Measurements from ENCODE around the gene OOSP4A. TPM values are rescaled to one million over a fixed set of nuclear protein-coding genes. Genes with fewer than 3 reads are reported as not detected.

OOSP4A gene
- total RNA-seq, 1 donor from 2014 or later = not detected

GRCh38 chr11:59938132-59938531 lies 25.7 kb upstream of the OOSP4A start, which contains the start of gene OOSP1:
Gene OOSP1 (plus strand): TSS chr11:59938432. CDS start chr11:59938455, 23 bp downstream.
- intact Hi-C loops (cut with micrococcal nuclease) = no loop called here
- no peak for ATAC-seq (ENCODE audit: low read depth)
- CTCF ChIA-PET = no interaction called here
- TF ChIP-seq CTCF (IDR thresholded peaks at IDR 0.05) = no peak
- Mint-ChIP-seq H3K4me3 (no peak within 1 kb of the TSS), H3K27me3 (peaks cover 6% of the 10 kb centered on the region), H3K9me3 (peaks cover 2% of the 10 kb centered on the region), H3K36me3 (ENCODE audit: low read depth) (no peaks in the 10 kb centered on the region), H3K4me1 (no peaks in the 10 kb centered on the region), H3K27ac (no peak within 1 kb of the TSS)
- DNase-seq = no peak
- POLR2A ChIA-PET = no interaction called here

DNA sequence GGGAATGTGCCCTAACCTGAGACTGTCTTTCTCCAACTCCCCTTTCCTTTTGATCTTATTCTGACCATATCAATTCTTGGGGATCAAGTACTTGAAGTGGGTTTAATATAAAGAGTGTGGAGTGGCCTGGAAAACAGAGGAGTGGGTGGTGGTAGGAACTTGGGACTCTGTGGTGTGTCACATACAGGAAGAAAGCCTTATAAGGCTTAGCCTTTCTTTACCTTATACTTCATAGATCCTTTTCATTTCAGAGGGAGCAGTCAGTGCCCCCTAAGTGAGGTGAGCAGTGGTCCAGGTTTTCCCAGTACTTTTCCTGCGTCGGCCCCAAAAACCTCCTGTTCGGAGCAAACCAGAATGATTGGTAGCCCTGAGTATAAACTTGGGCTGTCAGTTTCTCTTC lies 25.1 kb upstream of the OOSP4A start:
- intact Hi-C loops (cut with micrococcal nuclease) = no loop called here
- ATAC-seq (ENCODE audit: low read depth) = no peak
- H3K27me3 Mint-ChIP-seq = peaks cover 6% of the 10 kb centered on the region
- CTCF ChIA-PET = no interaction called here
- no peak overlapping the region for H3K4me3 Mint-ChIP-seq
- H3K27ac Mint-ChIP-seq = no peak overlapping the region
- peaks cover 2% of the 10 kb centered on the region for H3K9me3 Mint-ChIP-seq
- no peak for TF ChIP-seq CTCF (IDR thresholded peaks at IDR 0.05)
- POLR2A ChIA-PET = no interaction called here
- DNase-seq = no peak
- no peaks in the 10 kb centered on the region for H3K4me1 Mint-ChIP-seq
- H3K36me3 Mint-ChIP-seq (ENCODE audit: low read depth) = no peaks in the 10 kb centered on the region

DNA sequence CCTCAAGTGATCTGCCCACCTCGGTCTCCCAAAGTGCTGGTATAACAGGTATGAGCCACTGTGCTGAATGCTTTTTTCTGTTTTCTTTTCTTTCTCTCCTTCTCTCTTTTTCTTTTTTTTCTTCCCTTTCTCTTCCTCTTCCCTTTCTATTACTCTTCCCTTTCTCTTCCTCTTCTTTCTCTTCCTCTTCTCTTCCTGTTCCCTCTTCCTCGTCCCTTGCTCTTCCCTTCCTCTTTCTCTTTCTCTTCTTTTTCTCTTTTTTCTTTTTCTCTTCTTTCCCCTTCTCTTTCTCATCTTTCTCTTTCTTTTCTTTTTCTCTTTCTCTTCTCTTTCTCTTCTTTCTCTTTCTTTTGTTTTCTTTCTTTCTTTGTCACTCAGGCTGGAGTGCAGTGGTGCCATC lies 24.4 kb upstream of the OOSP4A start:
- Mint-ChIP-seq H3K4me3 (no peak overlapping the region), H3K9me3 (peaks cover 2% of the 10 kb centered on the region), H3K4me1 (no peaks in the 10 kb centered on the region), H3K27me3 (peaks cover 12% of the 10 kb centered on the region), H3K27ac (no peak overlapping the region), H3K36me3 (ENCODE audit: low read depth) (no peaks in the 10 kb centered on the region)
- CTCF ChIA-PET = no interaction called here
- intact Hi-C loops (cut with micrococcal nuclease) = no loop called here
- POLR2A ChIA-PET = no interaction called here
- DNase-seq (no peak), ATAC-seq (ENCODE audit: low read depth) (no peak)
- no peak for TF ChIP-seq CTCF (IDR thresholded peaks at IDR 0.05)

DNA sequence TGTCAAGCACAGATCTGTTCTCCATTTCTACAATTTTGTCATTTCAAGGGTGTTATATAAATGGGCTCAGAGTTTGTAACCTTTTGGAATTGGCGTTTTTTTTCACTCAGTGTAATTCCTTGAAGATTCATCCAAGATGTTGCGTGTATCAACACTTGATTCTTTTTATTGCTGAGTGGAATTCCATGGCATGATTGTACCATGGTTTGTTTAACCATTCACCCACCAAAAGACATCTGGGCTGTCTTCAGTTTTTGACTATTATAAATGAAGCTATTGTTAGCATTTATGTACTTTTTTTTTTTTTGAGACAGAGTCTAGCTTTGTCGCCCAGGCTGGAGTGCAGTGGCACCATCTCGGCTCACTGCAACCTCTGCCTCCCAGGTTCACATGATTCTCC lies 22.7 kb upstream of the OOSP4A start:
- no peak for DNase-seq

DNA sequence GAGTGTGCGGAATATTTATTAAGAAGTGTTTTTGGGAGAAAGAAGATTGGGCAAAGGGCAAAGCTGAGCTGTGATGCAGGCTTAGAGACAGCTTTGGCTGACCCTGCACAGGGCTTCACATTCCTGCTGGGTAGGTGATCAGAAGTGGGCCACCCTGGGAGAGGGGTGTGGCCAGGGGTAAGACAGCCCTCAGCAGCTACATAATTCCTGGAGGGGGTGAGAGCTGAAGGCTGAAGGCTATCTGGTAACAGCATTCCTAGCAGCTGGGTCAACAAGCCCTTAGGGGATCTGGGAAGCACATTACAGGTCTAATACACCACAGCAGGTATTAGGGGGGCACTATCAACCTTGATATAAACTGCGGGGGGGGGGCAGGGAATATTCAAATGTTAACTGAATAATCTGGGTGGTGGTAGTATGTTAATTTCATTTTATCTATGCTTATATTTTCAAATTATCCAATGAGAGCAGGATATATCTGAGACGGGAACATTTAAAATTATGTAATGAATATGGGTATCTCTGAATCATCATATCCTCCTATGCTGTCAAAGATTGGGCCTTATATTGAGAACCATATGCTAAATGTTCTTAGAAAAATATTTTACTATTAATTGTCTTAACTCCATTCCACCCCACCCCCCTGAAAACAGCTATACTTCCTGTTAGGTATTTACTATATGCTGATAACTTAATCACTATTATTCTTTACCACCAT lies 19.7 kb upstream of the OOSP4A start:
- intact Hi-C loops (cut with micrococcal nuclease) = no loop called here
- ATAC-seq (ENCODE audit: low read depth) (no peak), DNase-seq (no peak)
- Mint-ChIP-seq H3K27me3 (peaks cover 20% of the 10 kb centered on the region), H3K27ac (no peak overlapping the region), H3K9me3 (peaks cover under 1% of the 10 kb centered on the region), H3K4me3 (no peak overlapping the region), H3K4me1 (peaks cover 2% of the 10 kb centered on the region), H3K36me3 (ENCODE audit: low read depth) (no peaks in the 10 kb centered on the region)
- ChIA-PET POLR2A (no interaction called here), CTCF (no interaction called here)
- TF ChIP-seq CTCF (IDR thresholded peaks at IDR 0.05) = no peak

More for the DNA sequence above, 22.7 kb upstream of the OOSP4A start:
- Mint-ChIP-seq H3K27ac (no peak overlapping the region), H3K27me3 (peaks cover 14% of the 10 kb centered on the region), H3K36me3 (ENCODE audit: low read depth) (no peaks in the 10 kb centered on the region), H3K4me1 (peaks cover 2% of the 10 kb centered on the region), H3K4me3 (no peak overlapping the region), H3K9me3 (peaks cover 2% of the 10 kb centered on the region)
- ATAC-seq (ENCODE audit: low read depth) = no peak
- ChIA-PET CTCF (no interaction called here), POLR2A (no interaction called here)
- no peak for TF ChIP-seq CTCF (IDR thresholded peaks at IDR 0.05)
- intact Hi-C loops (cut with micrococcal nuclease) = no loop called here
